Germinal center (tissue), 1 donor: ENCODE data around the gene KRTAP10-12.

Experiments
- DNase-seq: peaks from one replicate; pipeline ENCODE4 v3.0.0; 2012; ENCODE audit warnings: mixed read lengths, low spot score

Gene KRTAP10-12

GRCh38 chr21:44712203-44713028 lies 15.4 kb downstream of the KRTAP10-12 start:
- no peak for DNase-seq

DNA sequence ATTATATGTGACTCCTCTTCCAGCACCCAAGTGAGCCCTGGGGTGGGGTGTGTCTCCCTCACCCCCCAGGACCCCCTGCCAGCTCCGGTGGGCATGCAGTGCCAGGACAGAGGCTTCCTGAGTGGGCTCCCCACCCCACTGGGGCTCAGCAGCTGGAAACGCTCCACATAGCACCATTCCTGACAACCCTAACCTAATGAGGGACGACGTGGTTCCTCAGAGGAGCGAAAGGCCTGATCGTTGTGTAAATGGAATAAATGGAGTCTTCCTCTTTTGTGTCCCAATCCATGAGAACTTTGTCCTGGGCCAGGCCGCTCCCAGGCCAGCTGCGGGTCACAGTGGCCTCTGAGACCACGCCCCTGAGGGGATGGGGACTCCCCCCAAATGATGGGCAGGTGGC lies 16.2 kb downstream of the KRTAP10-12 start:
- DNase-seq: no peak

DNA sequence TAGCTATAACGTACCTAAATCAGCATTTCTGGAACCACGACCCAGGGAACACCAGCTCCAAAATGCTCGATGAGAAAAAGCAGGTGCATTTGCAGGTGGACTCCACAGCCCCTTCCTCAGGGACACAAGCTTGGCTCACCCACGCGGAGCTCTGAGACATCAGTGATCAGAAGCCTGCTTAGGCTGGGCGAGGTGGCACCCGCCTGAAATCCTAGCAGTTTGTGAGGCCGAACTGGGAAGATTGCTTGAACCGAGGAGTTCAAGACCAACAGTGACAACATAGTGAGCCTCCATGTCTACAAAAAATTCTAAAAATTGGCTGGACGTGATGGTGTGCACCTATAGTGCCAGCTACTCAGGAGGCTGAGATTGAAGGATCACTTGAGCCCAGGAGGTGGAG lies 16.9 kb downstream of the KRTAP10-12 start:
- DNase-seq: no peak

GRCh38 chr21:44714905-44715304 lies 17.9 kb downstream of the KRTAP10-12 start:
- DNase-seq: no peak

GRCh38 chr21:44716984-44717383 lies 20.0 kb downstream of the KRTAP10-12 start:
- DNase-seq: no peak

DNA sequence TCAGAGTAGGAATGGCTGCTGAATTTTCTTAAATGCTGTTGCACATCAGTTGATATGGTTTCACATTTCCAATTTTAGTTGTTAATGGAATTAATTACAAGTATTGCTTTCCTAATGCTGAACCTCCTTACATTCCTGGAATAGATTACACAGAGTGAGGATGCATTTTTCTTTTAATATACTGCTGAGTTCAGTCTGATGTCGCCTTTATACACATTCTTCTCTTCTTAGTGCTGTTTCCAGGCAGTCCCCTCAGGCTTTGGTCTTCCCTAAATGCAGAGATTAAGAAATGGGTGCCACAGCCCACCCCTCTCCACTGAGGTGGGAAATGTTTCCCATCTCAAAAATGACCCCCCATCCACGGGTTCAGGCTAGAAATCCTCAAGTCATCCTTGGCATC lies 21.1 kb downstream of the KRTAP10-12 start:
- no peak for DNase-seq

- no peak for DNase-seq
Observed at GRCh38 chr21:44718571-44718970, 21.6 kb downstream of the KRTAP10-12 start.

DNA sequence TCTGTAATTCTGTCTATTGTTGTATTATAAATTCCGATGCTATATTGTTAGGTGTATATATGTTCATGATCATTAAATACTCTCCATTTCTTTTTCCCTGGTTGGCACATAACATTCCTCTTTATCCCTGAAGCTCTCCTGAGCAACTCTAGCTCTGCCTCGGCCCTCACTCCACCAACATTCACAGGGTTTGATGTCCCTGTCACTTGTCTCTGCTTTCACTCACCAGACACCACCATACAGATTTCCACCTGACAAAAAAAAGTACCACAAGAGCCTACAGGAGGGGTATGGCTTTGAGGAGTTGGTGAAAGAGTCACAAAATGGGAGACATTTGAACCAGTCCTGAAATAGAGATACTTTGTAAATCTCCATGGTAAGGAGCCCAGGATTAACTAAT lies 23.2 kb downstream of the KRTAP10-12 start:
- DNase-seq: no peak

GRCh38 chr21:44722731-44723130 lies 25.8 kb downstream of the KRTAP10-12 start:
- DNase-seq: no peak

- no peak for DNase-seq
Observed at GRCh38 chr21:44723177-44724131, 26.5 kb downstream of the KRTAP10-12 start.

DNA sequence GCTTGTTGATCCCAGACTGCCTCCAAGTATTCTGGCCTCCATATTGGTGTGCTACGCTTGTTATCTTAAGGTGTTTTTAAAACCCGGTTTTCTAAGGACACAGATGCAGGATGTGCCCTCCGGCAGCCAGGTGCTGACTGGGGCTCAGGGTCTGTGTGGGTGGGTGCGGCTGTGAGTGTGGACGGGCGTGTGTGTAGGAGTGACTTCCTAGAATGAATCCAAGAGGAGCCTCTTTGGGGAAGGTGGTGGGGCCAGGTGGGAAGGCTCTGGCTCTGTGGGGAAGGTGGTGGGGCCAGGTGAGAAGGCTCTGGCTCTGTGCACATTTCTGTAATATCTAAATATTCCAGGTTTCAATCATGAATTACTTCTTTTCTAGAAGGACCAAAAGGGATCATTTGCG lies 27.2 kb downstream of the KRTAP10-12 start:
- DNase-seq: no peak

- DNase-seq: no peak
Observed at GRCh38 chr21:44724926-44725325, 28.0 kb downstream of the KRTAP10-12 start.

DNA sequence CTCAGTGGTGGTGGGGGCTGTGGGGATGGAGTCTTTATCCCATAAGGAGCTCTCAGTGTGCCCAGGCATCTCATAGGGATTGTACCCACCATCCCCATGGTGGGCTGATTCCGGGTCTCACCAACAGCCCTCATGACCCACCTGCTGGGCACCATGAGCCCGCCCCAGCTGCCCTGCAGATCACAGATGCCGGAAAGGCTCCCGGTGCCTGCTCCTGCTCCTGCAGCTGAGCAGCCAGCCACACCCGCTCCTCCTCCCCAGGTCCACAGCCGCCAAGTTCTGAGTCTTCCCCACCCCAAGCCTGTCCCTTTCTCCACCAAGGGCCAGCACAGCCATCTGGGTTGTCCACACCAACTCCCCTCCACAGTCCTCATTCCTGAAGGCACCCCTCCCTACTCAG lies 29.9 kb downstream of the KRTAP10-12 start:
- no peak for DNase-seq

- no peak for DNase-seq
Observed at GRCh38 chr21:44727321-44727720, 30.3 kb downstream of the KRTAP10-12 start.

- no peak for DNase-seq
Observed at GRCh38 chr21:44727757-44728156, 30.8 kb downstream of the KRTAP10-12 start.

- DNase-seq: no peak
Observed at GRCh38 chr21:44728716-44729115, 31.7 kb downstream of the KRTAP10-12 start.

DNA sequence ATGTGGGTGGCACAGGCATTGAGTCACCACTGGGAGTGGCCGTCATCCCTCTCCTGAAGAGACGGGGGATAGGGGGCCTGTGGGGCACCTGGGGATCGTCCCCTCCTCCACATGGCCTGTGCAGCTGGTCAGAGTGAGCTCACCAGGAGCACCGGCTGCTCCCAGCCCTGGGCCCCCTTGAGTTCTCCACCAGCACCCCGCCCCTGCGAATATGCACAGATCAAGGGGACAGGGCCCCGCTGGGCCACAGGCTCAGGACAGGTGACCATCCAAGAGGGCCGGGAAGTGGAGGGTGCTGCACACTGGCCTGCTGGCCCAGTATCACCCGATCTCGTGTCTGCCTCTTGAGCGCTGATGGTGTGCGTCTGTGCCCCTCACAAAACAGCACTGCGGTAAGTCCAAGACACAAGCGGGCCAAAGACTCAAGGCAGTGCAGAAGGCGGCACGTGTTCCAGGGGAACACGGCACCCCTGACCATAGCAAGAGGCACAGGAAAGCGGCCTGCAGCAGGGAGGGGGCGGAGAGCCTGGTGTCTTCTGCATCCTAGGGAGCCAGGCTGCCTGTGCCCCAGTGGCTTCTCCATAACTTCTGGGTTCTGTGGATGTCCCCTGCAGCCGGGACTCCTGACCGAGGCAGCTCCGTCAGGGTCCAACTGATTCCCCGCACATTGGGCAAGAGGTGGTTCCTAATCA lies 32.5 kb downstream of the KRTAP10-12 start:
- no peak for DNase-seq

DNA sequence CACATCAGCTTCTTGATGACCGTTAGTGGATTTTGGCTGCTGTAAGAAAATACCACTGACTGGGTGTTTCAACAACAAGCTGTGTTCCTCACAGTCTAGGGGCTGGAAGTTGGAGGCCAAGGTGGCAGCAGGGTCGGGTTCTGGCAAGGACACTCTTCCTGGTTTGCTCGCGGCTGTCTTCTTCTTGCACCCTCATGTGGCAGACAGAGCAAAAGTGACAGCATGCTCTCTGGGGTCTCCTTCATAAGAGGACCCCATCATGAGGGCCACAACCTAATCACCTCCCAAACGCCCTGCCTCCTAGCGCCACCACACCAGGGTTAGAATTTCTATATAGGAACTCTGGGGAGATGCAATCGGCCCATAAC lies 33.0 kb downstream of the KRTAP10-12 start:
- no peak for DNase-seq

DNA sequence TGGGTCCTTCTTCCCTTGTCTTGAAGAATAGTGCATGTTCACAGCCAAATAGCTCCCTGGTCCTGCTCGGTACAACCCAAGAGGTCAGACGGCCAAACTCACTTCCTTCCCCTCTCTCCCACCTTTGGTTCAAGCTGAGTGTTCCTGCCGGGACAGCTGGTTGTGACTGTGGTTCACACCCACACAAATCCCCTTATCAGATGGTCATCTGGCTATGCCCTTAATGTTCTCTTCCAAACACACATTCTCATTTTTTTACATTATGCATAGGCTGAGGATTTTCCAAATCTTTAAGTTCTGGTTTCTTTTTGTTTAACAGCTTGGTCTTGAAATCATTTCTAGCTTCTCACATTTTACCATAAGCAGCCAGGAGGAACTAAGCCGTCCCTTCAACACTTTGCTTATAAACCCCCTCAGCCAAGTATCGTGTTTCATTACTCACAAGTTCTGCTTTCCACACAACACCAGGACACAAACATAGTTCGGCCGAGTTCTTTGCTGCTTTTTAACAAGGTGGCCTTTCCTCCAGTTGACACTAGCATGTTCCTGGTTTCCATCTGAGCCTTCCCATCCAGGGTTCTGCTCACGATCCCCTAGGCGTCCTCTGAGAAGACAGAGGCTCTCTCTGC lies 34.1 kb downstream of the KRTAP10-12 start:
- DNase-seq: no peak

- DNase-seq: no peak
Observed at GRCh38 chr21:44732263-44732662, 35.3 kb downstream of the KRTAP10-12 start.

- no peak for DNase-seq
Observed at GRCh38 chr21:44732956-44733355, 36.0 kb downstream of the KRTAP10-12 start.
